Lower leg skin (tissue), 3 donors: ENCODE results near the gene SRRT.

Experiments used
- CTCF ChIP-seq, 3 donors: fragments of 450-650 bp; IDR thresholded peaks; one replicate each; pipeline ENCODE4 v1.5.1; 2016; ENCODE audit warnings: antibody characterized with exemption in 3 of 3, mild to moderate bottlenecking in 3 of 3, moderate library complexity in 2 of 3
- POLR2A ChIP-seq, 2 donors: fragments of 450-650 bp; IDR thresholded peaks; one replicate each; pipeline ENCODE4 v1.6.1; 2016 to 2017; ENCODE audit warnings: antibody characterized with exemption in 2 of 2, mild to moderate bottlenecking in 1 of 2, moderate library complexity in 1 of 2

DNA sequence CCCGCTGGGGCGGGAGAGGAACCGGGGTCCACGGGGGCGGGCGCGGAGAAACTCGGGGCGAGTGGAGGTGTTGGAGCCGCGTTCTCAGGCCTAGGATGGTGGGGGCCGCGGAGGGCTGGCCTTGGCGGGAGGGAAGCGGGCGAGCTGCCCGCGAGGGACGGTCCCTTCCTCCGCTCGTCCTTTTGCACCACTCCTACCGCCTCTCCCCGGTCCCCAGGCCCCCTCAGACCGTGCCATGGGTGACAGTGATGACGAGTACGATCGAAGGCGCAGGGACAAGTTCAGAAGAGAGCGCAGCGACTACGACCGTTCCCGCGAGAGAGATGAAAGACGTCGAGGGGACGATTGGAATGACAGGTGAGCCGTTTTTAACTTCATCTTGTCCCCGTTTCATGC is 451 bp downstream of the SRRT start:
- TF ChIP-seq CTCF (IDR thresholded peaks at IDR 0.05) (no peak), POLR2A (IDR thresholded peaks at IDR 0.05) (no peak)
